Measurements from ENCODE around the gene FMNL1. TPM values are rescaled to one million over a fixed set of nuclear protein-coding genes. Genes with fewer than 3 reads are reported as not detected.

Gene FMNL1
- total RNA-seq, 1 donor from 2014 or later: 3.3 TPM

GRCh38 chr17:45291171-45291805, 69.6 kb downstream of the FMNL1 start:
- Mint-ChIP-seq H3K9me3 (ENCODE audit: low read depth) (no peaks in the 10 kb centered on the region), H3K27me3 (no peaks in the 10 kb centered on the region), H3K36me3 (ENCODE audit: insufficient read depth) (peaks cover 4% of the 10 kb centered on the region), H3K27ac (no peak overlapping the region), H3K4me1 (ENCODE audit: low read depth) (peaks cover 4% of the 10 kb centered on the region), H3K4me3 (ENCODE audit: low read depth) (no peak overlapping the region)
- TF ChIP-seq CTCF (IDR thresholded peaks at IDR 0.05; ENCODE audit: unreplicated experiment): no peak
- no peak for DNase-seq (ENCODE audit: low spot score, unreplicated experiment)

DNA sequence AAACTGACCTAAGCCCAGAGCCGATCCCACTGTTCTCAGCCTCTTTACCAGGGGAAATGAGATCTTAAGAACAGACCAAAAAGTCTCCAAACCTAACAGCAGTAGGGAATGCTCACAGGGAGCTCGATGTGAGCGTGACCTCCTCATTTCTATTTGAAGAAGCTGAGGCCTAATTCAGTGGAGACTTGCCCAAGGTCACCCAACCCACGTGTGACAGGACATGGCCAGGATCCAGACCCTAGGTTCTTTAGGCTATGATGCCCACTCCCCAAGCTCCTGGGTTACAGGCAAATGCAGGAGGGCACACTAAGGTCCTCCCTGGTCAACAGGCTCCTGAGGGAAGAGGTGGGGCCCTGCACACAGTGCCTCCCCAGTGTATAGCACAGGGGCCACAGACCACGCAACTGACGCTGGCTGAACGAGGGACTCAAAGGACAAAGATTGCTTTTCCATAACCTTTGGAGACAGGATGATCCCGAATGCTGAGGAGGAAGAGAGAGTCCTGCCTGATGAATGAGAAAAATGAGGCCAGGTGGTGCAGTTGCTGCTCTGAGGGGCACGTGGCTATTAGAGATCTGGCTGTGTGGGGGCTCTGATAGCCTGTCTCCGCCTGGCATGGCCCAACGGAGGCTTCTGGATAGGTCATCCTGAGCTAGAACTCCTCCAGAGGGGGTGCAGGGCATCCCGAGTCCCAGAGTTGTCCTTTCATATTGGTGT, 71.2 kb downstream of the FMNL1 start:
- no peak for DNase-seq (ENCODE audit: low spot score, unreplicated experiment)
- TF ChIP-seq CTCF (IDR thresholded peaks at IDR 0.05; ENCODE audit: unreplicated experiment): no peak
- Mint-ChIP-seq H3K27ac (no peak overlapping the region), H3K4me3 (ENCODE audit: low read depth) (no peak overlapping the region), H3K9me3 (ENCODE audit: low read depth) (no peaks in the 10 kb centered on the region), H3K27me3 (no peaks in the 10 kb centered on the region), H3K36me3 (ENCODE audit: insufficient read depth) (peaks cover 2% of the 10 kb centered on the region), H3K4me1 (ENCODE audit: low read depth) (peaks cover 4% of the 10 kb centered on the region)

DNA sequence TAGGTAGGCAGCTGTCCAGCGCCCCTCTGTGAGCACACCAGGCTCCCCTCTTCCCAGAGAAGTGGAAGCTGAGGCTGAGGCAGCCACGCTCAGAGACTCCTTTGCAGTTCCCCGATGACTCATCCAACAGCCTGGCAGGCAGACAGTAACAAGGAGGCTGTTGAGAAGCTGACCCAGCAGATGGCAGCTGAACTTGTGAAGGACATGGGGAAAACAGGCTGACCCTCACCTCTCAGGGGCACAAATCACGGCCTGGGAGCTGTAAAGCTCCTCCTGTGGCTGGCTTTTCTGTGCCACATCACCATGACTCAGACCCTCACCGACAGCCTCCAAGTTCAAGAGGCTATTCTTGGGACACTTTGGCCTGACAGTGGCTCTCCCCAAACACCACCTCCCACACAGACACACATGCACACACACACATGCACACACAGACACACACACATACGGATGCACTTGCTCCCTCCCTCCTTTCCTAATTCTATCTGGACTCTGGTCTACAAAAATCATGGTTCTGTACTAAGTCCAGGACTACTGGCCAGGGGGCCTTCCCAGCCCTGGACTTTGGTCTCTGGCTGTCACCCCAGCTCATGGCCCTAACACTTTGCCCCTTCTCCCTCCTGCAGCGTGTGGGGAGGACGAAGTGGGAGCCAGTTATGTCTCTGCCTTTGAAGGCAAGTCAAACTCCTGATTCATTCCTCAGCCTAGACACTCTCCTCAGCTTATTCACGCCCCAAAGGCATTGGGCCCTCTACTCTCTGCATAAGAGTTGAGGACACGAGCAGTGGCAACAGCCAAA, 71.9 kb downstream of the FMNL1 start:
- Mint-ChIP-seq H3K27ac (no peak overlapping the region), H3K36me3 (ENCODE audit: insufficient read depth) (peaks cover 2% of the 10 kb centered on the region), H3K27me3 (no peaks in the 10 kb centered on the region), H3K4me1 (ENCODE audit: low read depth) (peaks cover 4% of the 10 kb centered on the region), H3K9me3 (ENCODE audit: low read depth) (no peaks in the 10 kb centered on the region), H3K4me3 (ENCODE audit: low read depth) (no peak overlapping the region)
- no peak for DNase-seq (ENCODE audit: low spot score, unreplicated experiment)
- no peak for TF ChIP-seq CTCF (IDR thresholded peaks at IDR 0.05; ENCODE audit: unreplicated experiment)

DNA sequence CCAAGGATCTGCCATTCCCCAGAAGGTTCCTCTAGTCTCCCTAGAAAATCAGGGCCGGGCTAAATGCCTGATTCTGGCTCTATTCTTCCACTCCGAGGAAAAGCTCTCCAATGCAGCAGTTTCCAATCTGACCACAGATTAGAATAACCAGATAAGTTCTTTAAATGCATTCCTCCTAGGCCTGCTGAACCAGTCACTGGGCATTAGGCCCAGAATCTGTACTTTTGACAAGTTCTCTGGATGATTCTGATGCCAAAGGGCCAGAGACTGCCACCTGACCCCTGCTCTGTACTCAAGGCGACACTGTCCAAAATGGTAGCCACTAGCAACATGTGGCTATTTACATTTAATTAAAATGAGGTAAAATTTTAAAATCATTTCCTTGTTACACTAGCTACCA, 72.8 kb downstream of the FMNL1 start:
- Mint-ChIP-seq H3K27ac (no peak overlapping the region), H3K36me3 (ENCODE audit: insufficient read depth) (peaks cover 4% of the 10 kb centered on the region), H3K27me3 (no peaks in the 10 kb centered on the region), H3K4me3 (ENCODE audit: low read depth) (no peak overlapping the region), H3K4me1 (ENCODE audit: low read depth) (peaks cover 6% of the 10 kb centered on the region), H3K9me3 (ENCODE audit: low read depth) (no peaks in the 10 kb centered on the region)
- TF ChIP-seq CTCF (IDR thresholded peaks at IDR 0.05; ENCODE audit: unreplicated experiment): no peak
- no peak for DNase-seq (ENCODE audit: low spot score, unreplicated experiment)

All from progenitor cell of endocrine pancreas (in vitro differentiated cells).